Stimulated activated CD4-positive, alpha-beta T cell treated with anti-CD3 and anti-CD28 coated beads, Interleukin-4, amount 100 ng/mL, for 1 hour (primary cell): ENCODE measurements around the gene BBS10.
"Not testable (repeated sequence)": the region's sequence is repeated elsewhere in the genome, so short reads cannot be mapped to it uniquely, and the experiment has no call there.

Experiments used
- DNase-seq: peaks from one replicate; pipeline ENCODE4 v3.0.0-alpha.2; 2020

The BBS10 gene

GRCh38 chr12:76329159-76329558, 19.1 kb downstream of the BBS10 start:
- DNase-seq = no peak

DNA sequence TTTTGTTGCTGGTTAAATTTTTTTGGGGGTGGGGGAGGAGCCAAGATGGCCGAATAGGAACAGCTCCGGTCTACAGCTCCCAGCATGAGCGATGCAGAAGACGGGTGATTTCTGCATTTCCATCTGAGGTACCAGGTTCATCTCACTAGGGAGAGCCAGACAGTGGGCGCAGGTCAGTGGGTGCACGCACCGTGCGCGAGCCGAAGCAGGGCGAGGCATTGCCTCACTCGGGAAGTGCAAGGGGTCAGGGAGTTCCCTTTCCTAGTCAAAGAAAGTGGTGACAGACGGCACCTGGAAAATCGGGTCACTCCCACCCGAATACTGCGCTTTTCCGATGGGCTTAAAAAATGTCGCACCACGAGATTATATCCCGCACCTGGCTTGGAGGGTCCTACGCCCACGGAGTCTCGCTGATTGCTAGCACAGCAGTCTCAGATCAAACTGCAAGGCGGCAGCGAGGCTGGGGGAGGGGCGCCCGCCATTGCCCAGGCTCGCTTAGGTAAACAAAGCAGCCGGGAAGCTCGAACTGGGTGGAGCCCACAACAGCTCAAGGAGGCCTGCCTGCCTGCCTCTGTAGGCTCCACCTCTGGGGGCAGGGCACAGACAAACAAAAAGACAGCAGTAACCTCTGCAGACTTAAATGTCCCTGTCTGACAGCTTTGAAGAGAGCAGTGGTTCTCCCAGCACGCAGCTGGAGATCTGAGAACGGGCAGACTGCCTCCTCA, 28.5 kb downstream of the BBS10 start:
- not testable (repeated sequence) for DNase-seq

DNA sequence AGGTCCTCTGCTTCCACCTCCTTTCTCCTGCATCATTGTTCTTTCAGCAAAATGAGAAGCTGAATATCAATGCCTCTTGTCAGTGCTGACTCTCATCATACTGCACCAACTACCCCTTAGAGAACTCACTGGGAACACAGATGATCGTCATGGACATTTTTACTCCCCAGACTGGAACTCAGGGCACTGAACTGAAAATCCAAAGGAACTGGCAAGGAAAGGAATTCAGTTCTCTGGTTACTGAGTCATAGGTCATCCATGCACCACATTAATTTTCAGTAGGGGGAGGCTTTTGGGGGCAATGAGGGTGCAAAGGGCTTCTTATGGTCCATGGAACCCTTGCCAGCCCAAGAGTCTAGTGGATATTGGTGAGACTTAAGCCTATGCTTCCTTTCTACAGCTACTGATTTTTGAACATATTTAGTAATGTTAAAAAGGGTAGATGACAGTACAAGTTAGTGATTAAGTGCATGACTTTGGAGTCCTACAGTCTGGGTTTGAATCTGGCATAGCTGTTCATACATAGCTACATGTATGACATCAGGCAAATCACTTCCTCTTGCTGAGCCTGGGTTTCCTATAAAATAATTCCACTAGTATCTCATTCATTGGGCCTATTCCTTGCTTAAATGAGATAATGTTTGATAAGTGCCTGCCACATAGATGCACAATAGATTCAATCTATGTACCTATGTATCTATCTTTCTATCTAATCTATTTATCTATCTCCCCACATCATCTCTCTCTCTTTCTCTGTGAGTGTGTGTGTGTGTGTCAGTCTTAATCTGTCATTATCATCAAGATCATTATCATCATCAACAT, 29.2 kb downstream of the BBS10 start:
- no peak for DNase-seq

DNA sequence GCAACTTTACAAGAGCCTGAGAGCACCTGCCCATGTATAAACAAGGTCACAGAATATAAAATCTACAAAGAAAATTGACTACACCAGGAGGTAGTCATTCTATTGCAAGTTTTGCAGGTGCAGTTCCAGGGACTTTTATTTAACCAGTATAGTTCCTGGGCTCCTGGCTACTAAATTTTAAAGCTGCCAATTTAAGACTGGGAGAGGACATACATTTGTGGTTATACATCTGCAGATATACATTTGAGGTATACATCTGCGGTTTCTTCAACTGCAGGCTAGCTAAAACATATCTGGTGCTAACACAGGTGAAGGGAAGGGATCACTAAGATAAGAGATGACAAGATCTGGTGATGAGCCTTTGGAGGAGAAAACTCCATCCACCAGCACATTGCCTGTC, 30.2 kb downstream of the BBS10 start:
- no peak for DNase-seq

DNA sequence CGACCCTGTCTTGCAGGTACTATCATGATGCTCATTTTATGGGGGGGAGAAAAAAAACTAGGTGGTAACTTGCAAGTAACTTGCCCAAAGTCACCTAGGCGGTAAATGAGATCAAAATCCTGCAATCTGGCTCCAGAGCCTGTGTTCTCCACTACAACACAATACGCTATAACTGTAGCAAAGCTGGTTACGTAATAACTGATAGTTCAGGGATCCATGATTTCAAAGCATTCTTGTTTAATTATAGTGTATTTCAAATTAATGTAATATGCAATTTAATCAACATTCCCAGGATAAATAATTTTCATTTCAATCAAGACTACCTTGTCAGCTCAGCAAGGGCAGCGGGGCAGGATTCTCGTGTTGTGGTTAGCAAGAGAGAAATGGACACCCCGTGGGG, 31.7 kb downstream of the BBS10 start:
- no peak for DNase-seq

DNA sequence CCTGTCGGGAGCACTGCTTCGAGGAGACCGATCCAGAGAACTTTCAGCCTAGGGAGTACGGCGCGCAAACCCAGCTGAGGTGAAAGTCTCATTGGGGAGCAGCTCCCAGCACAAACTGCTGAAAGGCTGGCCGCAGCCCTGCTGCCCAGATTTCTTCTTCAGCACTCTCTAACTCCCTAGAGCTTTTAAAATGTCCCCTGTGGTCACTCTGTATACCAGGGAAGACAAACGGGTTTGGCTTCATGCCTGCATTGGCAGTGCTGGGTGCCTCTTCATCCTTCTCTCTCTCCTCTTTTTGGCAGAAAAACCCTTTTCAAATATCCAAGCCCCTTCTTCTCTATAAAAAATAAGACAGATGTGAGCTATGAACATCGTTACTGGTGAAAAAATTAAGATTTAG, 34.9 kb downstream of the BBS10 start:
- DNase-seq = no peak

GRCh38 chr12:76312315-76312714, 35.9 kb downstream of the BBS10 start:
- no peak for DNase-seq

DNA sequence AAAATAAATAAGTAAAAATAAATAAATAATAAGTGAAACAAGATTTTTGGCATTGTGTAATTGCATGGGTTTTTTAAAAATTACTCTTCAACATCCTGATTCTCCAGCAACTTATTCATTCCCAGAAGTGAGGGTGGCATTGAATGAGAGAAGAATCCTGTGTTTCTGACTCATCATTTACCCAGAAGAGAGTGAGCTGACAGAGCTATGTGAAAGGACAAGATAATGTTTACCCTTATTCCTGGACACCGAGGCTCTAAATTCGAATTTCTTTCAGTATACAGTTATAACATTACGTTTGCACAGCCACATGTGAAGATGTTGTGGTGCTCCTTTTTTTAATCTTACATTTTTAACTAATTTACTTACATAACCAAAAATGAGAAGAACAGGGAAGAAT, 36.4 kb downstream of the BBS10 start:
- DNase-seq = no peak

- no peak for DNase-seq
These were observed 38.1 kb downstream of the BBS10 start for GRCh38 chr12:76310110-76310509.

DNA sequence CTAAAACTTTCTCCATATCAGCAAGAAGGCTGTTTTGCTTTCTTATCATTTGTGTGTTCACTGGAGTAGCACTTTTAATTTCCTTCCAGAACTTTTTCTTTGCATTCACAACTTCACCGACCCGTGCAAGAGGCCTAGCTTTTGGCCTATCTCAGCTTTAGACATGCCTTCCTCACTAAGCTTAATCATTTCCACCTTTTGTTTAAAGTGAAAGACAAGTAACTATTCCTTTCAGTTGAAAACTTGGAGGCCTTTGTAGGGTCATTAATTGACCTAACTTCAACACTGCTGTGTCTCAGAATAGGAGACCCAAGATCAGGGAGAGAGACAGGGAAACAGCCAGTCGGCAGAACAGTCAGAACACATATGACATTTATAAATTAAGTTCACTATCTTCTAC, 39.3 kb downstream of the BBS10 start:
- no peak for DNase-seq

DNA sequence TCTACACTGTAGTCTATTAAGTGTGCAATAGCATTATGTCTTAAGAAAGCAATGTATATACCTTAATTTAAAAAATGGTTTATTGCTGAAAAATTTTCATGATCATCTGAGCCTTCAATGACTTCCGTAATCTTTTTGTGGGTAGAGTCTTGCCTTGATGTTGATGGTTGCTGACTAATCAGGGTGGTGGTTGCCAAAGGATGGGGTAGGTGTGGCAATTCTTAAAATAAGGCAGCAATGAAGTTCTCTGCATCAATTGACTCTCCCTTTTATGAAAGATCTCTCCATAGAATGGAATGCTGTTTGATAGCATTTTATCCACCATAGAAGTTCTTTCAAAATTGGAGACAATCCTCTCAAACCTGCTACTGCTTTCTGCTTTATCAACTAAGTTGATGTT, 41.1 kb downstream of the BBS10 start:
- DNase-seq = no peak

DNA sequence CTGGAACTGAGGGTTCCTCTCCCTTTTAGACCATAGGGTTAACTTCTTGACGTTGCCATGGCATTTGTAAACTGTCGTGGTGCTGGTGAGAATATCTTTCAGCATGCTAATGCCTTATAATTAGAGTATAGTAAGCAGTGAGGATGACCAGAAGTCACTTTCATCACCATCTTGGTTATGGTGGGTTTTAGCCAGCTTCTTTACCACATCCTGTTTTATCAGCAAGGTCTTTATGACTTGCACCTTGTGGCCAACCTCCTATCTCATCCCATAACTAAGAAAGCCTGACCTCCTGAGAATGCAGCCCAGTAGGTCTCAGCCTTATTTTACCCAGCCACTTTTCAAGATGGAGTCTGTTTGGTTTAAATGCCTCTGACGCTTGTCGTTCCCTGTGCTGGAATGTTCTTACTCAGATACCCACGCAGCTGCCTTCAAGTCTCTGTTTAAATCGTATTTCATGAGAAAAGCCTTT, 44.2 kb downstream of the BBS10 start:
- no peak for DNase-seq

- no peak for DNase-seq
These were observed 44.9 kb downstream of the BBS10 start for GRCh38 chr12:76303365-76303764.

GRCh38 chr12:76300297-76300665, 47.9 kb downstream of the BBS10 start:
- DNase-seq = no peak

DNA sequence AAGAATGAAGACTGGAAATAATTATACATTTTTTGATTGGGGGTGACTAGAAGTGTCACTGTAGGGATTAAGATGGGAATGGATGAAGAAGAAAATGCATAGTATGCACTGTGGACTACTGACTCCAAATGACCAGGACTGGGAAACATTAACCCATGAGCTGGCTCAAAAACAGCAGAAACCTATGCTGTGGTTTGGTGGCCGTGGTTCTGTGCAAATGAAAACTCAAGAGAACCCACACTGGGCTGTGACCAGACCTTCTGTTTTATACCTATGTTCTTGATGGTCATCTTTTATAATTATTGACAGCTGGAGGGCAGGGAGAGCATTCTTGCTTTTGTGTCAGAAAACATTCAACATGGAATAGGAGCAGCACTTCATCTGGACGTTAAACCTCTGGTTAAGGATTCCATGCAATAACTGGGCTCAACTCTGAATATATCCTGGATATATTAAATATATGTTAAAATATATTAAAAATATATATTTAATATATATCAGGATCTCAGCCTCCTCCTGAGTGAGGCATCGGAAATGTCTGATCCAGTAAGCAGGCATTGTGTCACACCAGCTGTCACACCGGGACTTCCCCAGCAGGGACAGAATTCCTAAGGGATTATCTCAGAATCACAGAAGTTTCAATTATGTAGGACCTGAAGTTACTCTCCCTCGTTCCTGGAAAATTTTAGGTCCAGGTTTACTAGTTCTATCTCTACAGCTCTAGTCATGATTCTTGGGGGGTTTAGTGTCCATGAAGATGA, 48.5 kb downstream of the BBS10 start:
- DNase-seq = no peak
